Astrocyte (in vitro differentiated cells and primary cell): ENCODE measurements around the gene HCRTR1. TPM values are rescaled to one million over a fixed set of nuclear protein-coding genes. Genes with fewer than 3 reads are reported as not detected.

Source experiments
- DNase-seq: peaks from one replicate; pipeline ENCODE4 v3.0.0-alpha.2; 2010; ENCODE audit warnings: low read depth
- FAIRE-seq: peaks from 2 replicates; lab custom pipeline; 2011; peaks lifted over from hg19 to GRCh38; lab: Jason Lieb, UNC
- H2AFZ ChIP-seq: 2 replicates; pipeline ENCODE4 v1.6.0; 2012; ENCODE audit warnings: low read depth, low read length, inconsistent platforms
- H3K27ac ChIP-seq: 2 replicates; pipeline ENCODE4 v1.5.1; 2011; ENCODE audit warnings: low read depth, low read length, inconsistent platforms
- H3K27me3 ChIP-seq: 2 replicates; pipeline ENCODE4 v1.6.0; 2011; ENCODE audit warnings: low read length, inconsistent platforms; ENCODE audit not compliant: insufficient read depth
- H3K36me3 ChIP-seq: 2 replicates; pipeline ENCODE4 v1.5.1; 2011; ENCODE audit warnings: low read length, inconsistent platforms; ENCODE audit not compliant: insufficient read depth
- H3K4me1 ChIP-seq: 2 replicates; pipeline ENCODE4 v1.5.1; 2011; ENCODE audit warnings: low read length, inconsistent platforms; ENCODE audit not compliant: insufficient read depth
- H3K4me2 ChIP-seq: 2 replicates; pipeline ENCODE4 v1.6.0; 2012; ENCODE audit warnings: low read length, inconsistent platforms
- H3K4me3 ChIP-seq: 2 replicates; pipeline ENCODE4 v1.5.1; 2011; ENCODE audit warnings: low read depth, mild to moderate bottlenecking, low read length, inconsistent platforms; ENCODE audit not compliant: insufficient read depth
- H3K79me2 ChIP-seq: 2 replicates; pipeline ENCODE4 v1.6.0; 2012; ENCODE audit warnings: mild to moderate bottlenecking, low read length, inconsistent platforms; ENCODE audit not compliant: insufficient read depth
- H3K9ac ChIP-seq: 2 replicates; pipeline ENCODE4 v1.6.0; 2012; ENCODE audit warnings: mild to moderate bottlenecking, low read length, inconsistent platforms
- H3K9me3 ChIP-seq: 2 replicates; pipeline ENCODE4 v1.5.1; 2012; ENCODE audit warnings: low read depth, mild to moderate bottlenecking, low read length, inconsistent platforms; ENCODE audit not compliant: insufficient read depth
- H4K20me1 ChIP-seq: 2 replicates; pipeline ENCODE4 v1.6.0; 2012; ENCODE audit warnings: low read length, inconsistent platforms; ENCODE audit not compliant: insufficient read depth
- H3K27ac Mint-ChIP-seq: one replicate; pipeline ENCODE4 v1.8.0; 2021; ENCODE audit warnings: mild to moderate bottlenecking, mixed read lengths; ENCODE audit not compliant: unreplicated experiment
- H3K27me3 Mint-ChIP-seq: one replicate; pipeline ENCODE4 v1.8.0; 2021; ENCODE audit warnings: low read depth, mixed read lengths; ENCODE audit not compliant: unreplicated experiment
- H3K36me3 Mint-ChIP-seq: one replicate; pipeline ENCODE4 v1.8.0; 2021; ENCODE audit warnings: low read depth, mixed read lengths; ENCODE audit not compliant: unreplicated experiment
- H3K4me1 Mint-ChIP-seq: one replicate; pipeline ENCODE4 v1.8.0; 2021; ENCODE audit warnings: low read depth, mixed read lengths; ENCODE audit not compliant: unreplicated experiment
- H3K4me3 Mint-ChIP-seq: one replicate; pipeline ENCODE4 v1.8.0; 2021; ENCODE audit warnings: mild to moderate bottlenecking, moderate library complexity, mixed read lengths; ENCODE audit not compliant: unreplicated experiment
- H3K9me3 Mint-ChIP-seq: one replicate; pipeline ENCODE4 v1.8.0; 2021; ENCODE audit warnings: mild to moderate bottlenecking, mixed read lengths; ENCODE audit not compliant: unreplicated experiment
- EZH2 ChIP-seq: IDR thresholded peaks from 2 replicates; pipeline ENCODE4 v1.6.1; 2012; ENCODE audit warnings: mild to moderate bottlenecking, low read length, inconsistent platforms; ENCODE audit not compliant: insufficient read depth
- total RNA-seq: library from RNA; stranded (reverse); gene quantifications from 2 replicates; pipeline ENCODE4 v1.2.1, GENCODE V29; 2021
- TF ChIP-seq, protein P1 (sequence below): IDR thresholded peaks from 2 replicates; pipeline ENCODE4 v1.5.1; 2011; ENCODE audit warnings: low read depth, mild to moderate bottlenecking, inconsistent platforms, low read length, moderate library complexity; ENCODE audit not compliant: insufficient read depth

HCRTR1 gene
- total RNA-seq, 1 donor from 2014 or later, result not detected

DNA sequence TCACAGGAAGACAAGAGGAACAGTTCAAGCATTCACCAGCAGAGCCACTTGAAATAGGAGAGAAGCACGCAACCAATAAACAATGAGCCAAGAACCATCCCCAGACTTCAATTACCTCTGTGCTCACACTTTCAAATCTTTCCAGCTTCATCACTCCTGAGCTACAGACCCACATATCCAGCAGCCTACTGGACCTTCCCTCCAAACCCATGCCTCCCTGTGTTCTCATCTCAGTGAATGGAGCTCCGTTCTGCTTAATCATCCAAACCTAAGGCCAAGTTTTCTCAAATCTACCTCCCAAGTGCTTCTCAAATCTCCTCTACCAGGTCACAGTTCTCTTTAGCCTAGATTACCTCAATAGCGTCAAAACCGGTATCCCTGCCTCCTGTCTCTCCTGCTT lies 23.5 kb downstream of the HCRTR1 start:
- peaks cover 2% of the 10 kb centered on the region for H3K36me3 Mint-ChIP-seq
- TF ChIP-seq EZH2, result no peak
- TF ChIP-seq, protein P1, sequence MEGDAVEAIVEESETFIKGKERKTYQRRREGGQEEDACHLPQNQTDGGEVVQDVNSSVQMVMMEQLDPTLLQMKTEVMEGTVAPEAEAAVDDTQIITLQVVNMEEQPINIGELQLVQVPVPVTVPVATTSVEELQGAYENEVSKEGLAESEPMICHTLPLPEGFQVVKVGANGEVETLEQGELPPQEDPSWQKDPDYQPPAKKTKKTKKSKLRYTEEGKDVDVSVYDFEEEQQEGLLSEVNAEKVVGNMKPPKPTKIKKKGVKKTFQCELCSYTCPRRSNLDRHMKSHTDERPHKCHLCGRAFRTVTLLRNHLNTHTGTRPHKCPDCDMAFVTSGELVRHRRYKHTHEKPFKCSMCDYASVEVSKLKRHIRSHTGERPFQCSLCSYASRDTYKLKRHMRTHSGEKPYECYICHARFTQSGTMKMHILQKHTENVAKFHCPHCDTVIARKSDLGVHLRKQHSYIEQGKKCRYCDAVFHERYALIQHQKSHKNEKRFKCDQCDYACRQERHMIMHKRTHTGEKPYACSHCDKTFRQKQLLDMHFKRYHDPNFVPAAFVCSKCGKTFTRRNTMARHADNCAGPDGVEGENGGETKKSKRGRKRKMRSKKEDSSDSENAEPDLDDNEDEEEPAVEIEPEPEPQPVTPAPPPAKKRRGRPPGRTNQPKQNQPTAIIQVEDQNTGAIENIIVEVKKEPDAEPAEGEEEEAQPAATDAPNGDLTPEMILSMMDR, result no peak
- Histone ChIP-seq H3K9me3 (no peaks in the 10 kb centered on the region), H2AFZ (no peak overlapping the region), H3K27me3 (no peaks in the 10 kb centered on the region), H4K20me1 (peaks cover 57% of the 10 kb centered on the region), H3K36me3 (peaks cover 3% of the 10 kb centered on the region), H3K9ac (no peak overlapping the region), H3K79me2 (peaks cover 84% of the 10 kb centered on the region), H3K4me3 (no peak overlapping the region), H3K4me1 (peaks cover 28% of the 10 kb centered on the region), H3K4me2 (no peak overlapping the region), H3K27ac (no peak overlapping the region)
- DNase-seq (no peak), FAIRE-seq (no peak)
- no peak overlapping the region for H3K27ac Mint-ChIP-seq
- H3K9me3 Mint-ChIP-seq, result no peaks in the 10 kb centered on the region
- no peaks in the 10 kb centered on the region for H3K27me3 Mint-ChIP-seq
- H3K4me3 Mint-ChIP-seq, result no peak overlapping the region
- H3K4me1 Mint-ChIP-seq, result peaks cover 29% of the 10 kb centered on the region

DNA sequence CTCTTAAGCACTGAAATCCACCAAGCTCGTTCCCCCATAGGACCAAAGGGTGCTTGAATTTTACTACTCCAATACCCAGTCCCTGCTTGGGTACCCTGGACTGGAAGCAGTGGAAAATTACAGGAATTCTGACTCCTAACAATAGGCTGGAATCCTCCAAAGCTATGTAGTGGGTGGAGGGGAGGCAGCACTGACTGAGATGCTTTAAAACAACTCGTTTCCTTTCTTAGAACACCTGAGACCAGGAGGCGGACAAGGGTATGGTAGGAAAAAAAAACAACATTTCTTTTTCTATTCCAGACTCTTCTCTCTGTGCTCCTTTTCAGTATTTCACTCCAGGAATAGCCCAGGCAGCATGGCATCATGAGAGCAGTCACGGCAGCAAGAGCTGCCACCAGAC lies 24.9 kb downstream of the HCRTR1 start:
- Histone ChIP-seq H4K20me1 (peaks cover 43% of the 10 kb centered on the region), H3K27ac (no peak overlapping the region), H3K9ac (no peak overlapping the region), H2AFZ (no peak overlapping the region), H3K4me2 (no peak overlapping the region), H3K36me3 (peaks cover 3% of the 10 kb centered on the region), H3K4me3 (no peak overlapping the region), H3K79me2 (peaks cover 70% of the 10 kb centered on the region), H3K9me3 (no peaks in the 10 kb centered on the region), H3K4me1 (peaks cover 30% of the 10 kb centered on the region), H3K27me3 (no peaks in the 10 kb centered on the region)
- Mint-ChIP-seq H3K27me3 (no peaks in the 10 kb centered on the region), H3K4me1 (peaks cover 25% of the 10 kb centered on the region), H3K36me3 (peaks cover 2% of the 10 kb centered on the region), H3K9me3 (no peaks in the 10 kb centered on the region), H3K4me3 (peak overlapping the region; percentile 65), H3K27ac (peak overlapping the region; percentile 58)
- no peak for FAIRE-seq
- TF ChIP-seq EZH2, result no peak
- TF ChIP-seq, protein P1, result no peak
- DNase-seq, result no peak

DNA sequence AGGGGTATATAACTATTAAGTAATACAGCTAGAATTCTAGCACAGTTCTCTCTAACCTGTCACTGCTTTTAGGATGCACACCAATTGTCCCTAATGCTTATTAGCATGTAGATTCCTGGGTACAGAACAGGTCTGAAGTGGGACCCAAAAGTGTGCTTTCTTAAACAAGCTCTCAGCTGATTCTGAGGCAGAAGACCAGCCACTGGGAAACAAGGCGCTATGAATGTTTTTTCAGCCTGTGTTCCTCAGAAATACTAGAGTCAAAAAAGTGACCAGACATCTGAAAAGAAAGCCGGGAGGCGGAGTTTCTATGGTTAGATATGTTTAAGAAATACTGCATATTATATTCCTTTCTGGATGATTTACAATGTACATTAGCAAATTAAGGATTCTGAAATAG lies 25.4 kb downstream of the HCRTR1 start:
- no peak overlapping the region for H3K9ac ChIP-seq
- no peak overlapping the region for H3K27ac ChIP-seq
- H3K27me3 ChIP-seq, result no peaks in the 10 kb centered on the region
- TF ChIP-seq EZH2, result no peak
- TF ChIP-seq, protein P1, result no peak
- Mint-ChIP-seq H3K27ac (no peak overlapping the region), H3K9me3 (no peaks in the 10 kb centered on the region), H3K36me3 (peaks cover 2% of the 10 kb centered on the region), H3K27me3 (no peaks in the 10 kb centered on the region), H3K4me1 (peaks cover 20% of the 10 kb centered on the region), H3K4me3 (peak overlapping the region; percentile 65)
- no peaks in the 10 kb centered on the region for H3K9me3 ChIP-seq
- H3K4me3 ChIP-seq, result no peak overlapping the region
- no peak overlapping the region for H2AFZ ChIP-seq
- H3K4me1 ChIP-seq, result peaks cover 30% of the 10 kb centered on the region
- no peak for FAIRE-seq
- H3K4me2 ChIP-seq, result no peak overlapping the region
- peaks cover 38% of the 10 kb centered on the region for H4K20me1 ChIP-seq
- peaks cover 65% of the 10 kb centered on the region for H3K79me2 ChIP-seq
- no peak for DNase-seq
- peaks cover 3% of the 10 kb centered on the region for H3K36me3 ChIP-seq
